Karpas-422 (cell line): ENCODE measurements around the gene CAMSAP1. TPM values are rescaled to one million over a fixed set of nuclear protein-coding genes. Genes with fewer than 3 reads are reported as not detected.

ENCODE experiments used
- DNase-seq: peaks from one replicate; pipeline ENCODE4 v3.0.0-alpha.2; 2015
- H2AFZ ChIP-seq: fragments of 200-600 bp; sonication (generic); 2 replicates; pipeline ENCODE4 v1.6.1; 2014; ENCODE audit warnings: antibody characterized with exemption, low read length, mixed read lengths
- H3K27ac ChIP-seq: fragments of 200-600 bp; sonication (generic); 2 replicates; pipeline ENCODE4 v1.5.1; 2014; ENCODE audit warnings: mild to moderate bottlenecking, low read length, moderate library complexity
- H3K27me3 ChIP-seq: fragments of 200-600 bp; sonication (generic); 2 replicates; pipeline ENCODE4 v1.6.1; 2014; ENCODE audit warnings: low read length, mixed read lengths
- H3K36me3 ChIP-seq: fragments of 200-600 bp; sonication (generic); 2 replicates; pipeline ENCODE4 v1.6.1; 2014; ENCODE audit warnings: low read length, mixed read lengths; ENCODE audit not compliant: insufficient read depth
- H3K4me1 ChIP-seq: fragments of 200-600 bp; sonication (generic); 2 replicates; pipeline ENCODE4 v1.6.1; 2014; ENCODE audit warnings: mild to moderate bottlenecking, low read length, mixed read lengths
- H3K4me2 ChIP-seq: fragments of 200-600 bp; sonication (generic); 2 replicates; pipeline ENCODE4 v1.6.1; 2014; ENCODE audit warnings: low read length, low read depth, mild to moderate bottlenecking; ENCODE audit not compliant: poor library complexity, severe bottlenecking
- H3K4me3 ChIP-seq: fragments of 200-600 bp; sonication (generic); 2 replicates; pipeline ENCODE4 v1.5.1; 2014; ENCODE audit warnings: mild to moderate bottlenecking, antibody characterized with exemption, low read length, mixed read lengths
- H3K79me2 ChIP-seq: fragments of 200-600 bp; sonication (generic); 2 replicates; pipeline ENCODE4 v1.6.1; 2014; ENCODE audit warnings: mild to moderate bottlenecking, low read length, mixed read lengths
- H3K9ac ChIP-seq: fragments of 200-600 bp; sonication (generic); 2 replicates; pipeline ENCODE4 v1.6.0; 2014; ENCODE audit warnings: low read length
- H3K9me2 ChIP-seq: fragments of 200-600 bp; sonication (generic), shearing (Covaris generic); replicated peaks from 2 replicates; pipeline ENCODE4 v1.6.0; 2014; ENCODE audit warnings: mild to moderate bottlenecking, low read length, moderate library complexity; ENCODE audit not compliant: insufficient read depth
- H3K9me3 ChIP-seq: fragments of 300-700, 200-600 bp; sonication (generic); 2 replicates; pipeline ENCODE4 v1.6.1; 2014; ENCODE audit warnings: low read length, mixed read lengths
- H4K20me1 ChIP-seq: fragments of 200-600 bp; sonication (generic); 2 replicates; pipeline ENCODE4 v1.6.1; 2014; ENCODE audit warnings: mild to moderate bottlenecking, antibody characterized with exemption, low read length, low read depth; ENCODE audit not compliant: insufficient read depth
- total RNA-seq: library from RNA; depleted of rRNA; stranded (reverse); fragments of >200 nt; shearing (Covaris generic); gene quantifications from 2 replicates; pipeline ENCODE4 v1.2.3, GENCODE V29; 2014; ENCODE audit warnings: low replicate concordance

CAMSAP1 gene
- total RNA-seq, 1 experiment from 2014 or later: 26.9 TPM

DNA sequence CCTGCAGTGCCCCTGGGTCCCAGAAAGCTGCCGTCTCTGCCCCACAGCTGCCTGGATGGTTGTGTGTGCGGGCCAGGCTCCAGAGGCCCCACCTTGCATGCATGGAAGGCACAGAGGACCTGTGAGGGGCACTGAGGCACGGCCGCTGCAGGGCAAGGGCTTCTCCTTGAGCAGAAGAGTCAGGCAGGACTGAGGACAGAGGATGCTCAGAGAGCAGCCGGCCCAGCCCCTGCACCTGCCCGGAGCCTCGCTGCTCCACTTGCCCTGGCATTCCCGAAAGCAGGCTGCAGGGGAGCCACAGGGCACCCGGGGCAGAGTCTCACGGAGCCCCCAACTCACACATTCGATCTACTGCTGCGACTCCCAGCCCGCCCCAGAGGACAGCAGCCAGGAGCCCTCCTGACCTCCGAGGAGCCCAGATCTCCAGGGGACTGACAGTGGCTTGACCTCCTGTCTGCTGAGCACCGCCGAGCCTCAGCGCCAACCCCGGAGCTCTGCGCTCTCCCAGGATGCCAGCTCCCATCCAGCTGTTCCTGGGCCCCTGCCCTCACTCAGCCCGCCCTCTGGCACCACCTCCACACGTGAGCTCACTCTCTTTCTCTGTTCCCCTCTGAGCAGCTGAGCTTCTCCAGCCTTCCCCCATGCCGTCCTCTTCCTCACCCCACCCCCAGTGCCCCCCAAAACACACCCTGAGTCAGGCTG is 110.4 kb downstream of the CAMSAP1 start:
- Histone ChIP-seq H2AFZ (no peak overlapping the region), H4K20me1 (no peaks in the 10 kb centered on the region; the same call in 1 of the 2 replicates), H3K4me1 (no peaks in the 10 kb centered on the region), H3K36me3 (no peaks in the 10 kb centered on the region), H3K79me2 (no peaks in the 10 kb centered on the region), H3K9me2 (no peaks in the 10 kb centered on the region), H3K9ac (no peak overlapping the region), H3K9me3 (no peaks in the 10 kb centered on the region), H3K27ac (no peak overlapping the region), H3K4me2 (no peak overlapping the region), H3K4me3 (no peak overlapping the region), H3K27me3 (no peaks in the 10 kb centered on the region)
- no peak for DNase-seq

DNA sequence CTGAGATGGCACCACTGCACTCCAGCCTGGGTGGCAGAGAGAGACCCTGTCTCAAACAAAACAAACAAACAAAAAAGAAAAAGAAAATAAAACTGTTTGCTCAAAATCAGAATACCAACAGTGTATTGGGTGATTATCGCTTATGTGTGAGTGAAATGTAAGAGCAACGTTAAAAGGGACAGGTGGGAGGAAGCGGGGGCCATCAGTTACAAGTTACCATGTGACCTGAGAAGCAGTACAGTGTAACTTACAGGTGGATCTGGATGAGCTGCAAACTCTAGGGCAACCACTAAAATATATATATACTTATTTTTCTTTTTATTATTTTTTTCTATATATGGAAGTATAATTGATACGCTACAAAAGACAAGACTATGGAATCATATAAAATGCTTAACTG is 112.0 kb downstream of the CAMSAP1 start:
- H3K4me2 ChIP-seq: no peak overlapping the region
- no peak overlapping the region for H2AFZ ChIP-seq
- no peak for DNase-seq
- no peaks in the 10 kb centered on the region for H3K36me3 ChIP-seq
- no peaks in the 10 kb centered on the region for H3K27me3 ChIP-seq
- H4K20me1 ChIP-seq: no peaks in the 10 kb centered on the region; the same call in 1 of the 2 replicates
- H3K79me2 ChIP-seq: no peaks in the 10 kb centered on the region
- no peak overlapping the region for H3K27ac ChIP-seq
- no peaks in the 10 kb centered on the region for H3K9me2 ChIP-seq
- H3K4me3 ChIP-seq: no peak overlapping the region
- H3K9ac ChIP-seq: no peak overlapping the region
- H3K4me1 ChIP-seq: no peaks in the 10 kb centered on the region
- no peaks in the 10 kb centered on the region for H3K9me3 ChIP-seq

GRCh38 chr9:135794361-135794885 is 112.9 kb downstream of the CAMSAP1 start:
- Histone ChIP-seq H3K4me3 (no peak overlapping the region), H3K27ac (no peak overlapping the region), H3K4me2 (no peak overlapping the region), H3K9ac (no peak overlapping the region), H3K36me3 (no peaks in the 10 kb centered on the region), H3K9me3 (no peaks in the 10 kb centered on the region), H2AFZ (no peak overlapping the region), H3K27me3 (no peaks in the 10 kb centered on the region), H3K79me2 (no peaks in the 10 kb centered on the region), H3K9me2 (no peaks in the 10 kb centered on the region), H4K20me1 (no peaks in the 10 kb centered on the region; the same call in 1 of the 2 replicates), H3K4me1 (no peaks in the 10 kb centered on the region)
- no peak for DNase-seq

GRCh38 chr9:135794057-135794335 is 113.3 kb downstream of the CAMSAP1 start:
- Histone ChIP-seq H4K20me1 (no peaks in the 10 kb centered on the region; the same call in 1 of the 2 replicates), H3K4me3 (no peak overlapping the region), H3K9me2 (no peaks in the 10 kb centered on the region), H3K9me3 (no peaks in the 10 kb centered on the region), H3K4me1 (no peaks in the 10 kb centered on the region), H3K27ac (no peak overlapping the region), H3K27me3 (no peaks in the 10 kb centered on the region), H3K9ac (no peak overlapping the region), H2AFZ (no peak overlapping the region), H3K36me3 (no peaks in the 10 kb centered on the region), H3K79me2 (no peaks in the 10 kb centered on the region), H3K4me2 (no peak overlapping the region)
- DNase-seq: no peak

DNA sequence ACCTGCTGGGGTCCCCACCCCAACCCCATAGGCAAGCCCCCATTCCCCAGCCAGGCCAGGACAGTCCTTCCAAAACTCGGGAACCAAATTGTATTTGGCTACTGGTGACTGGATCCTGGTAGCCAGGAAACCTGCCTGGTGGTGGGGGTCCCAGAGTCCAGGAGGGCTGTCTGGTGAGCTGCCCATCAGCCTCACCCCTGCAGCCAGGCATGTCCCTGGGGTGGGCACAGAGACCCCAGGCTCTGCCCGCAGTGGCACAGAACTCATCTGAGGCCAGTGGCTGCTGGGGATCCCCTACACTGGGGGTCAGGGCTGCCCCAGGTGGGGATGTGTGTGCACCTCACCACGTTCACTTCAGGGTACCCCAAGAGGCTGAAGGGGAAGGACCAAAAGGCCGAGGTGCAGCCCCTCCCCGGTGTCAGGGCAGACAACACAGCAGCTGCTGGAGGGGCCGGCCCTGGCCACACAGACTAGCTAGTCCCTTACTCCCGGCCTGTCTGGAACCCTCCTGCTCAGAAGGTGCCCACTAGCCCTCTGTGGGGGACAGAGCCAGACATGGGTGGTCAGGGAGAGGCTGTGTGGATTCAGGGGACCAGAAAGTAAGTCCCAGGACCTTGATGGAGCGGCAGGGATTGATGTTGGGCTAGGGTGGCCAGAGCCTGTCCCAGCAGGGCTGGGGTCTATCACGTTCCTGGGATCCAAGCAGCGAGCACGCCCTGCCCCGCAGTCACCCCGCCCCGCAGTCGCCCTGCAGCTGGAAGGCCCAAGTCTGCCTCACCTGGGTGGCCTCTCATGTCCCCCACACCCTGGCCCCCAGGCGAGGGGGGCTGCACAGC is 113.9 kb downstream of the CAMSAP1 start:
- no peaks in the 10 kb centered on the region; the same call in 1 of the 2 replicates for H4K20me1 ChIP-seq
- no peak overlapping the region for H2AFZ ChIP-seq
- H3K4me2 ChIP-seq: no peak overlapping the region
- H3K27ac ChIP-seq: no peak overlapping the region
- H3K9me2 ChIP-seq: no peaks in the 10 kb centered on the region
- H3K9me3 ChIP-seq: no peaks in the 10 kb centered on the region
- no peaks in the 10 kb centered on the region for H3K36me3 ChIP-seq
- no peak for DNase-seq
- H3K4me1 ChIP-seq: no peaks in the 10 kb centered on the region
- no peaks in the 10 kb centered on the region for H3K27me3 ChIP-seq
- H3K79me2 ChIP-seq: no peaks in the 10 kb centered on the region
- no peak overlapping the region for H3K9ac ChIP-seq
- no peak overlapping the region for H3K4me3 ChIP-seq

- no peaks in the 10 kb centered on the region for H3K27me3 ChIP-seq
- H3K9me3 ChIP-seq: no peaks in the 10 kb centered on the region
- no peaks in the 10 kb centered on the region for H4K20me1 ChIP-seq
- no peaks in the 10 kb centered on the region for H3K4me1 ChIP-seq
- H3K9ac ChIP-seq: no peak overlapping the region
- H3K9me2 ChIP-seq: no peaks in the 10 kb centered on the region
- no peak overlapping the region for H3K4me2 ChIP-seq
- DNase-seq: no peak
- H2AFZ ChIP-seq: no peak overlapping the region
- H3K27ac ChIP-seq: no peak overlapping the region
- H3K4me3 ChIP-seq: no peak overlapping the region
- no peaks in the 10 kb centered on the region for H3K79me2 ChIP-seq
- no peaks in the 10 kb centered on the region for H3K36me3 ChIP-seq
Measured at GRCh38 chr9:135792268-135793128, 114.8 kb downstream of the CAMSAP1 start.

- H3K36me3 ChIP-seq: no peaks in the 10 kb centered on the region
- no peaks in the 10 kb centered on the region for H3K79me2 ChIP-seq
- H2AFZ ChIP-seq: no peak overlapping the region
- H3K4me1 ChIP-seq: no peaks in the 10 kb centered on the region
- no peak overlapping the region for H3K27ac ChIP-seq
- no peaks in the 10 kb centered on the region for H4K20me1 ChIP-seq
- no peak overlapping the region for H3K4me2 ChIP-seq
- H3K4me3 ChIP-seq: no peak overlapping the region
- H3K9ac ChIP-seq: no peak overlapping the region
- DNase-seq: no peak
- no peaks in the 10 kb centered on the region for H3K9me3 ChIP-seq
- H3K9me2 ChIP-seq: no peaks in the 10 kb centered on the region
- no peaks in the 10 kb centered on the region for H3K27me3 ChIP-seq
Measured at GRCh38 chr9:135791431-135792267, 115.7 kb downstream of the CAMSAP1 start.
